SK-N-SH treated with all-trans-retinoic acid at 6 μM for 48 hours (cell line): ENCODE data around the gene GRAP2.

Experiments used
- CREB5 ChIP-seq: fragments of 250-450 bp; sonication (Bioruptor Pico); IDR thresholded peaks from 2 replicates; pipeline ENCODE4 v1.5.1; 2020; ENCODE audit warnings: low read depth, mild to moderate bottlenecking, moderate library complexity
- CSDC2 ChIP-seq: fragments of 250-450 bp; sonication (Bioruptor Pico); IDR thresholded peaks from 2 replicates; pipeline ENCODE4 v1.5.0; 2020; ENCODE audit warnings: mild to moderate bottlenecking, moderate library complexity
- OSR1 ChIP-seq: fragments of 250-450 bp; sonication (Bioruptor Pico); IDR thresholded peaks from 2 replicates; pipeline ENCODE4 v1.8.0; 2022; ENCODE audit warnings: moderate library complexity, mild to moderate bottlenecking, inconsistent platforms
- TCF4 ChIP-seq: fragments of 250-450 bp; sonication (Bioruptor Pico); IDR thresholded peaks from 2 replicates; pipeline ENCODE4 v1.8.0; 2021; ENCODE audit warnings: mild to moderate bottlenecking, moderate library complexity, borderline replicate concordance
- ZNF70 ChIP-seq: fragments of 450-650 bp; formaldehyde crosslinking; IDR thresholded peaks from 2 replicates; pipeline ENCODE4 v1.5.0; 2020; ENCODE audit warnings: mild to moderate bottlenecking, moderate library complexity

DNA sequence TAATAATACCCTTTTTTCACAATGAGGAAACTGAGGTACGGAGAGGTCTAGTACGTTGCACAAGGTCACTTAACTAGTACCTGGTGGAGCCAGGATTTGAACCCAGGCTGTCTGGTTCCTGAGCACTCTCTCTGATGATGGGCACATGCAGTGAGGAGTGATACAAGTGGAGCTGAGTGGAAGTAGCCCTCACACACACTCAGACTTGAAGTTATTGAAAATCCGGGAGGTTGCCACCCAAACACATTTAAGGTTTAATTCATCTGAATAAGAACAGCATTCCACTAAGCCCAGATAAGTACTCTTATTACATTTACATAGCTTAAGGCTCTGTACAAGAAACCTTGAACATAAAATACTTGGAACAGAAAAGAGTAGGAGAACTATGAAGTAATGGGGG lies 4.8 kb downstream of the GRAP2 start:
- TF ChIP-seq CSDC2 = no peak
- no peak for TF ChIP-seq CREB5
- TF ChIP-seq OSR1 (CRISPR knock-in tag) = no peak
- TF ChIP-seq ZNF70 = no peak
- TF ChIP-seq TCF4 (CRISPR knock-in tag) = no peak
